ENCODE data around the gene RALGAPA1. TPM values are rescaled to one million over a fixed set of nuclear protein-coding genes. Genes with fewer than 3 reads are reported as not detected.

RALGAPA1 gene
- 23.6 and 45.9 TPM in 2 replicates for total RNA-seq

GRCh38 chr14:35808638-35809563 lies at the start of gene RALGAPA1:
TSS of gene RALGAPA1 (minus strand) at chr14:35809295. CDS start at chr14:35808835, 460 bp downstream.

GRCh38 chr14:35826218-35826951 lies 17.3 kb upstream of the RALGAPA1 start, which contains the start of gene BRMS1L:
TSS of gene BRMS1L (plus strand) at chr14:35826338. CDS start at chr14:35826517, 179 bp downstream.

GRCh38 chr14:35533357-35534207 lies 275.5 kb downstream of the RALGAPA1 start, which contains the start of gene INSM2:
TSS of gene INSM2 (plus strand) at chr14:35534164. CDS start at chr14:35534253, 89 bp downstream.

Small RNA genes lying within 50 kb of the gene (small RNA-seq; reads per million reads assigned to genes)
- not detected for gene RF00322

Other genes with a start within 250 kb of the RALGAPA1 start
- gene BRMS1L, start 17.0 kb upstream of the RALGAPA1 start, total RNA-seq, result 4.7 and 5.1 TPM in 2 replicates